GM18508 (cell line): ENCODE data around the gene PRR33.

Experiments
- ATAC-seq: cut with Tn5 transposase; IDR thresholded peaks from one replicate; pipeline ENCODE4 v1.9.1; 2021; ENCODE audit warnings: moderate number of reproducible peaks; ENCODE audit not compliant: insufficient read depth, unreplicated experiment

PRR33 gene

DNA sequence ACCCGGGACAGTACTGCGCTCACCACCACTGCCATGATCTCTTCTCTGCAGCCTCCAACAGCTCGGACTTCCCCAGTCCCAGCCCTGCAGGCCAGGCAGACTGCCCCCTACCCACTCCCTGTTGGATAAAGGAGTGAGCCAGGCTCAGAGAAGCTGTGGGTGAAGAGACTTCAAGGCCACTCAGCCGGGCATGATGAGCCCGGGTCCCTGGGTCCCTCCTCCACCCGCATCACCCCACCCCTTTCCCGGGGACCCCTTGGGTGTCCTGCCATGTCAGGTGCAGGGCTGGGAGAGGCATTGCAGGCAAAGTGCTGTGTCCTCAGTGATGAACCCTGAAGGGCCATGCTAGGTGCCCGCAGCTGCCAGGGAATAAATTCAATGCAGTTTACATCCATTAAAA is 24.3 kb downstream of the PRR33 start:
- no peak for ATAC-seq

DNA sequence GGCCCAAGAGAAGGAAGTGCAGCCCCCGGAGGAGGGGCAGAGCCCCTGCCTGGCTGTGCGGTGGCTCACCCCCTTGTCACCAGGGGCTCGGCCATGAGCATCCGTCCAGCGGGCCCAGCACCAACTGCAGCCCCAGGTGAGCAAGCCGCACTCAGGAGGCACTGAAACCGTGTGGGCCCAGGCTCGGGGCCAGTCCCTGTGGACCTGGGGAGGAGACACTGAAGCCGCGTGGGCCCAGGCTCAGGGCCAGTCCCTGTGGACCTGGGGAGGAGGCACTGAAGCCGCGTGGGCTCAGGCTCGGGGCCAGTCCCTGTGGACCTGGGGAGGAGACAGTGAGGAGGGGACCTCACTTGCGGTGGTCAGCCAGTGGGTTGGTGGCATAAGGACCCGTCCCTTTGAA is 24.9 kb downstream of the PRR33 start:
- ATAC-seq, result no peak

DNA sequence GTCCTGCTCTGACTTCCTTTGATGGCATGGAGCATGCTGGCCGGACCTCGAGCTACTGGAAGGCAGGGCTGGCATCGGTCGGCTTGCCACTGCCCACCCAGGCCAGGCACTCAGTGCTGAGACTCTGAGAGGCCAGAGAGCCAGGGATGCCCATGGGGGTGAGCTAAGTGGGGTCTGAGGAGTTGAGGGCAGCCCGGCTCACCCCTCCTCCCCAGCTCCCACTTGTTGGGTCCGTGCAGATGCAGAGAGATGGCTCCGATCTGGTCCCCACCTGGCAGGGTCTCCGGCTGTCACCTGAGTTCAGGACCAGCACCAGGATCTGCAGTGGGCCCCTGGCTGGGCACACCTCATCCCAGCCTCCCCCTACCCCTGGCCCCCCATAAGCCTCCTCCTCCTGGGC is 25.5 kb downstream of the PRR33 start:
- no peak for ATAC-seq

DNA sequence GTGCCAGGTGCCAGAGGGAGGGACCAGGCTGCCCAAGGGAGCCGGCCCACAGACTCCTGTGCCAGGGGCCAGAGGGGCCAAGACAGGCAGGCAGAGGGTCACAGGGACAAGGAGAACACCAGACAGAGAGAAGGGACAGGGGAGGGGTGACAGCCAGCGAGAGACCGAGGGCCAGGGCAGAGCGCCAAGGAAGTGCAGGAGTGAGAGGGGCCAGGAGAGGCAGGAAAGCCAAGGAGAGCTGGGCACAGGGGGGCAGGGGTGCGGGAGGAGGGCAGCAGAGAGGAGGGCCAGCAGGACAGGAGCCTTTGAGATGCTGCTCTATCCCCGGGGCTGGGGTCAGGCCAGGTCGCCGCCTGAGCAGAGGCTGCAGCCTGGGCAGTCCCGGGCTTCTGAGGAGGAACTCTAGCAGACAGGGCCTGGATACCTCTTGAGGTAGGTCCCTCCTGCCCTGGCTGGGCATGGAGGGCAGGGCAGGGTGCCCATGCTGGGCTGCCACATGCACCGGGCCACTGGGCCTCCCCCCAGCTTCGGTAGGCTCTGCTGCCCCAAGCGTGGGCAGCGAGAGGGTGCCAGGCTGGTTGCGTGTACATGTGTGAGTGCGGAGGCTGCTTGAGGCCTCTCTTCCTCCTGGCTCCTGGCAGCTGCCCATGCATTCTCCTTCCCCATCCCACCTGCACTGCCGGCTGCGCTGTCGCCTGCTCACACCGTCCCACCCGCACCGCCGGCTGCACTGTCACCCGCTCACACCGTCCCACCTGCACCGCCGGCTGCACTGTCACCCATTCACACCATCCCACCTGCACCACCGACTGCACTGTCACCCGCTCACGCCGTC is 26.6 kb downstream of the PRR33 start:
- ATAC-seq, result no peak

DNA sequence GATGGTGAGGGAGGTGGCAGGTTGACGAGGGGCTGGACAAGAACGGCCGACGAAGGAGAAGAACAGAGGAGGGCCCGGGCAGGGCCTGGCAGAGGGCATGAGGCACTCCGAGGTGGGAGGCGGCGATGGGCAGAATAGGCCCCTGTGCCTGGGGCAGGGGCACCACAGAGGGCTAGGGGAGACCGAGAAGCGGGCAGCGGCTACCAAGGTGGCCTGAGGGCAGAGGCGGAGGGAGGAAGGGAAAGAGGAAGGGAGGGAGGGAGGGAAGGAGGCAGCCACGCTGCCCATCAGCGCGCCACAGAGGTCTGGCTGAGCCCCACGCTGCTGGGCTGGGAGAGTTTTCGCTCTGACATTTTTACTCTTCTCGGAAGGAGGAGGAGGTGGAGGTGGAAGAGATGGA is 27.5 kb downstream of the PRR33 start:
- no peak for ATAC-seq

DNA sequence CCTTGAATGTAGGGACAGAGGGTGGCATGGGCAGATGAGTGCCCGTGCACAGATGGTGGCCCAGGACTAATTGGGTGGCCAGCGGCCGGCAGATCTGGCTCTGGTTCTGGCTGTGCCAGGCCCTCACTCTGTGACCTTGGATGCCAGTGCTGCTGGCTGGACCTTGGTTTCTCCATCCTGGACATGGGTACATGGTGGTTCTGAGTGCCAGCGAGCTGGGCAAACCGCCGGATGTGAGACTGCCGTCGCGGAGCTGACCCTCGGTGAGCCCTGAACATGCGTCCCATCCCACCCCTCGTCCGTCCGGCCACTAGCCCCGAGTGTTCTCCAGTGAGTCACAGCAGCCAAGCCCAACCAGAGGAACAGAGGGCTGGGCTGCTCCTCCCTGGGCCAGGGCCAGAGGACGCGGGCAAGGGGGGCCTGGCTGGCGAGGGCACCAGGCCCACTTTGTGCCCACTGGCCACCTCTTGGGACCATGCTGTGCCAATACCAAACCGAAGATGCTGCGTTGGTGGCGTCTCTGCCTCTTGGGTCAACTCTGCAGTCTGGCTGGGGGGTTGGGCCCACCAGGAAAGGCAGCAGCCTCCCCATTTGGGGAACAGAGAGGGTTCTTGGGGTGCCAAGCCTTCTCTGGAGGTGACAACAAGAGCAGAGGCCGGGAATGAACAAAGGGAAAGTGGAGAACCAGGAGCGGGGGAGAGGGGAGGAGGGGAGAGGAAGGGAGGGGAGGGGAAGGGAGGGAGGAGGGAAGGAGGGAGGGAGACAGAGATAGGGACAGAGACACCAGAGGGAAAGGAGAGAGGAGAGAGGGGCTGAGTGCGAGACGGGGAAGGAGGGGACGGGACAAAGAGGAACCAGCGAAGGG is 28.1 kb downstream of the PRR33 start:
- ATAC-seq, result no peak

DNA sequence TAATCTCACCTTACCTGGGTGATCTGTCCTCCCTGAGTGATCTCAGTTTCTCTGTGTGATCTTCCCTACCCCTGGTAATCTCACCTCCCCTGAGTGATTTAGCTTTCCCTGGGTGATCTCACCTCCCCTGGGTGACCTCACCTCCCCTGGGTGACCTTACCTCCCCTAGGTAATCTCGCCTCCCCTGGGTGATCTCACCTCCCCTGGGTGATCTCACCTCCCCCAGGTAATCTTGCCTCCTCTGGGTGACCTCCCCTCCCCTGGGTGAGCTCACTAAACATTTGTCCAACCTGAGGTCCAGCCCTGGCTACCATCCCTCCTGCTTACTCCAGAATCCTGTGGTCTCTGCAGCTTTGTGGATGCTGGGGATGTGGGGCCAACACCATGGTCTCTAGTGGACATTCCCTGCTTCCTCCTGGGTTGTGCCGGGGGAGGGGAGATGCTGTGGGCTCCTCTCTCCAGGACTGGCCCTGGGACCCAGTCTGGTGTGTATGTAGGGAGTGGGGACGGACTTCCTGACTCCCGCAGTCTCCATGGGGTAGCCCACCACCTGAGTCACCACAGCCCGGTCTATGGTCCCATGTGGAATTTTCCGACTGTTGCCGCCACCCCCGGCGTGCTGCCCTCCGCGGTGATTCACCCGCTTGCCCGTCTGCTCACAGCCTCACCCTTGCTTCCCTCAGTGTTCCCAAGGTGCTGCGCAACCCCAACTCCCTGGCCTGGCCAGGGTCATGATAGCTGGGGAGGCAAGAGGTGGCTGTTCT is 28.9 kb downstream of the PRR33 start:
- no peak for ATAC-seq

DNA sequence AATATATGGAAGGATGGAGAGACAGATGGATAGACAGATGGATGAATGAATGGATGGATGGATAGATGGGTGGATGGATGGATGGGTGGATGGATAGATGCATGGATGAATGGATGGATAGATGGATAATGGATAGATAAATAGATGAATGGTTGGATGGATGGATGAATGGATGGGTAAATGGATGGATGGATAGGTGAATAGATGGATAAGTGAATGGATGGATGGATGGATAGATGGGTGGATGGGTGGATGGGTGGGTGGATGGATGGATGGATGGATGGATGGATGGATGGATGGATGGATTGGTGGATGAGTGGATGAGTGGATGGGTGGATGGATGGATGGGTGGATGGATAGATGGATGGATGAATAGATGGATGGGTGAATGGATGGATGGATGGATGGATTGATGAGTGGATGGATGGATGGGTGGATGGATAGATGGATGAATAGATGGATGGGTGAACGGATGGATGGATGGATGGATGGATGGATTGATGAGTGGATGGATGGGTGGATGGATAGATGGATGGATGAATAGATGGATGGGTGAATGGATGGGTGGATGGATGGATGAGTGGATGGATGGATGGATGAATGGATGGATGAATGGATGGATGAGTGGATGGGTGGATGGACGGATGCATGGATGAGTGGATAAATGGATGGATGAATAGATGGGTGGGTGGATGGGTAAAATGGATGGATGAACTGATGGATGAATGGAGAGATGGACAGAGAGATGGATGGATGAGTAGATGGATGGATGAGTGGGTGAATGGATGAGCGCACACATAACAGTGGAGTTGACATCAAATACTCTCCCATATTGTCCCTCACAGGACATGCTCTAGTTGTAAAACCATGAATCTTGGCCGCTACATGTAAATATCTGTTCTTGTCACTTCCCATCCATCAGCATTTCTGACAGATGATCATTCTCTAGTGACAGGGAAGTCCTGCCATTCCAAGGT is 30.0 kb downstream of the PRR33 start:
- no peak for ATAC-seq

DNA sequence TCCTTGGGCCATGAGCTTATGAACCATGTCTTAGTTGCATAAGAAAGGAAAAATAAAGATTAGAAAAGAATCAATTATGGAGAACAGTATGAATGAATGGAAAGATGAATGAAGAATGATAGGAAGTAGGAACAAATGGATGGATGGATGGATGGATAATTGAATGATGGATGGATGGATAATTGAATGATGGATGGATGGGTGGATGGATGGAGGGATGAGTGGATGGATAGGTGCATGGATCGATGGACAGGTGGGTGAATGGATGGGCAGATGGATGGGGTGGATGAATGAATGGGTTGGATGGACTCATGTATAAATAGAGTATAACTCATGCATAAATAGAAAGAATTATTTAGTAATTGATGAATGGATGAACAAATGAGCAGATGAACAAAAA is 31.6 kb downstream of the PRR33 start:
- ATAC-seq, result no peak

DNA sequence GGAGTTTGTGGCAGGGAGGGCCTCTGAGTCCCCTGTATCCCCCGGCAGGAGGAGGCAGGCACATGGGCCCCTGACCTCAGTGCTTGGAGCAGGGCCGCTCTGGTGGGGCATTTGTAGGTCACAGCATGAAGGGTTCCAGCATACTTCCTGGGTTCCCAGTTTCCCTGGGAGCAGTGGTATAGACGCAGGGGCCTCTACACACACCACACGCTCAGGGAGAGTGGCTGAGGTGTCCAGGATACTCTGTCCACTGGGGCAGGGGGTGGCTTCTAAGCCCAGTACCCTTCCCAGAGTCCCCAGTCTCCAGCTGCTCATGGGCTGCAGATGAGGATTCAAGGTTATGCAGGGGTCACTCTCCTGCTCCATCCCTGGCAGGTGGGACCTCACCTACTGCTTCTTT is 32.7 kb downstream of the PRR33 start:
- no peak for ATAC-seq

DNA sequence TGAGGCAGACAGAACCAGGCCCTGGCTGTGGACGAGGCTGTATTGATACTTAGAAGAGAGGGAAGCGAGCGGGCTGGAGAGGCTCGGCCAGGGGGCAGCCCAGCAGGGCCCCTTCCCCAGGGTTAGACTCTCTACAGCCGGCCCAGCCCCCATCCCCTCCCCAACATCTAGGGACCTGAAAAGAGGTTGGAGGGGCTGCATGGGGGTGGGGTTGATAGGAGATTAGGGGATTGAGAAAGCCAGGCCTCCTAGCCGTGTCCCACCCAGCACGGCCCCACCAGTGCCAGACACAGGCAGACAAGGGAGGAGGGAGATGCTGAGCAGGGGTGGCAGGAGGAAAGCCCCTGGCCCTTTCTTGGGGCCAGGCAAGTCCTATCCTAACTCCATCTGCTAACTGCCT is 33.1 kb downstream of the PRR33 start:
- no peak for ATAC-seq

DNA sequence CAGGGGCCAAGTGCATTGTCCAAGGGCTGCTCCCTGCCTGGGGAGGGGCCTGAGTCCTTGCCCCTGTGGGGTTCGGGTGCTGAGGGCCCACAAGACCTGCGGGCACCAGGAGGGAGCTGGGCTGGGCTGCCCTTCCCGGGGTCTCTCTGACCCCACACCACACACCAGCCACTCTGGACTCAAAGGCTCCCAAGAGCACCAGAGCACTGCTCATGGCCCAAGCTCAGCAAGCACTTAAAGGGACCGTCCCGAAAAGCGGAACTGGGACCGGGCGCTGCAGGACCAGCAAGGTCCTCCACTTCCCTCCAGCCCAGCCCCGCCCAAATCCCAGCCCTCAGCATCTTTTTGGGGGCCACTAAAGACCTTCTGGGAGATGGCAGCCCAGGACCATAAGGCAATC is 33.5 kb downstream of the PRR33 start:
- ATAC-seq, result no peak

DNA sequence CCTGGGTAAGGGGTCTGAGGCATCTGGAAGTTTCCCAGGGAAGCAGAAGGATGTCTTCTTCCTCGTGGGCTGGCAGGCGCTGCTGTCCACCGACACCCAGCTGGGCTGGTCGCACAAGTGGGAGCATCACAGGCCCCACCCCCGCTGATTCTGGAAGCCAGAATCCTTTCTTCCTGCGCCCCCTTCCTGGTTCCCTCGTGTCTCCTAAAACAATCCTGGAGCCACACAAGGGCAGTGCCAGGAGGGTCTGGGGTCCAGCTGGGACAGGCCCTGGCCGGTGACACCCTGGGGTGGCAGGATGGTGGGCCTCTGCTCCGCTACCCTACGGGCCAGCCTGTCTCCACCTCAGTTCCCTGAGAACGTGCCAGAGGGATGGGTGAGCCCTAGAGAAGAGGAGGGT is 34.6 kb downstream of the PRR33 start:
- no peak for ATAC-seq

DNA sequence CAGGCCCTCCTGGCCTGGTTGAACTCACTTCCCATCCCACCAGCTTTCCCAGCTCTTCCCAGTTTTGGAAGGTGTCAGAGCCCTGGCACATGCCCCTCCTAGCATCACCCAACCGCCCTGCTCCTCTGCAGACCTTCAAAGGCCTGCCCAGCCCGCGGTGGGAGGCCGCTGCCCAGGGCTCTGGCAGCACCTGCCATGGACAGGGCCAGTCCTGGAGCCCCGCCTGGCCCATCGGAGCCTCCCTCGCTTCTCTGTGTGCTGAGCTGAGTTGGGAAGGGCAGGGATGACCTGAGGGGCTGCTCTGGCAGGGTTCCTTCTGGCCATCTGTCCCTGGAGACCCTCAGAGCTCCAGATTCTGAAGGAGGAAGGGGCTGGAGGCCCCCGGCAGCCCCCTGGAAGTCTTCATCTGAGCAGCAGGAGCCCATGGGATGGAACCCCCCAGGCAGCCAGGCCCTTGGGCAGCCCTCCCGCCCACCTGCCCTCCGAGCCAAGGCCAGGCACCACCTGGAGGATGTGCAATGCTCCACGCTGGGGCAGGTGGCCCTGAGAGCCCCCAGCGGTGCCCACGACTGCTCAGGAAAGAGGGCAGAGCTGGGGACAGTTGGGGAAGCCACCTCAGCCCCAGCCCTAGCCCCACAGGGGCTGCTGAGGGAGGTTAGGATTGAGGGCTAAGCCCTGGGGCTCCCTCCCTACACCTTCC is 35.2 kb downstream of the PRR33 start:
- ATAC-seq, result no peak

DNA sequence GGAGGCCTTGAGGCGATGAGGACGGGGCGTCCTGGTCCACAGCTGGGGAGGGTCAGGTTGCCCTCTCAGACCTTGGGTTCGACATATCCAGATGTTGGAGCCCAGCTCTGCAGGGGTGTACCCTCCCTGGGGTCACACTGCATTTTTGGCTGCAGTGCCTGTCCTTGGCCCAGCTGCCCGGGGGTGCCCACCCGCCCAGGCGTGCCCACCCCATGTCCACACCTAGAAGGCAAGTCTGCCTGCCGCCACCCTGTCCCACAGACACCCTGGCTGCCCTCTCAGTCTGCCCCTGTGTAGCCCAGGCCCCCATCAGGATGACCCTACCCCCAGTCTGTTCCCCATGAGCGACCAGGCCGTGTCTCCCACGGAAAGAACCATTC is 35.8 kb downstream of the PRR33 start:
- no peak for ATAC-seq

DNA sequence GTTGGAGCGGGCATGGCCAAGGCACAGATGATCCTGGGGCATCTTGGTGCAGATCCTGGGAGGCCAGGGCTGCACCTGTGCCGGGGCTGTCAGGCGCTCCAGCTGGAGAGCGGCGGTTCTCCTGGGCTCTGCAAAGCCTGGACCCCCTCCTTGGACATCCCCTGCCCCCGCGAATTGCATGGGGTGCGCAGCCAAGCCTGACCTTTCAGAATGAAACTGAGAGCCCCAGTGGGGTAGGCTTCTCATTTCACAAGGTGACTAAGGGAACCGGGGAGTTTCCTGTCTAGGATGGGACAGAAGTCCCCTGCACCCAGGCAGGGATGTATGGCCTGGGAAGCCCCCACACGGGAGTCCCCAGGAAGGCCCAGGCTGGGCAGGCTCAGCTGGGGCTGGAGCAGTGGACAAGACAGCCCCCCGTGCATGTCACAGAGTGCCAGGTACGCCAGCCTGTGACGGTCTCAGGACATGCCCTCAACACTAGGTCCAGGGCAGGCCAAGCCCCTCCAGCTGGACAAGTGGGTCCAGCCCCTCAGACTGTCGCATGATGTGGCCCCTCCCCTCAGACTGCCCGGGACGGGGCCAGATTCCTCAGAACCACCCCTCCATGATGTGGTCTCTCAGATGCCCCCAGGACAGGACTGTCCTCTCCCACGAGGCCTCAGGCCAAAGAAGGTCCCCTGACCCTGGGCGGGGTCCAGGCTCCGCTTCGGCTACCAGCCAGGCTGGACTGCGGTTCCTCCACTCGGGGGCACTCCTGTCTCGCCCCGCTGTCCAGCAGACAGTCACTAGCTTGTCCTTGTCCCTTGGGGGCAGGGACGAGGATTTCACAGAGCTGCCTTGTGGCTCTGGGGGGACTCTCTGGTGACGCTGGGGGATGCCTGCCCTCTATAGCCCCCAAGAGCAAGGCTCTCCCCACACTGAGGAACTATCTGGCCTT is 36.5 kb downstream of the PRR33 start:
- ATAC-seq, result no peak

DNA sequence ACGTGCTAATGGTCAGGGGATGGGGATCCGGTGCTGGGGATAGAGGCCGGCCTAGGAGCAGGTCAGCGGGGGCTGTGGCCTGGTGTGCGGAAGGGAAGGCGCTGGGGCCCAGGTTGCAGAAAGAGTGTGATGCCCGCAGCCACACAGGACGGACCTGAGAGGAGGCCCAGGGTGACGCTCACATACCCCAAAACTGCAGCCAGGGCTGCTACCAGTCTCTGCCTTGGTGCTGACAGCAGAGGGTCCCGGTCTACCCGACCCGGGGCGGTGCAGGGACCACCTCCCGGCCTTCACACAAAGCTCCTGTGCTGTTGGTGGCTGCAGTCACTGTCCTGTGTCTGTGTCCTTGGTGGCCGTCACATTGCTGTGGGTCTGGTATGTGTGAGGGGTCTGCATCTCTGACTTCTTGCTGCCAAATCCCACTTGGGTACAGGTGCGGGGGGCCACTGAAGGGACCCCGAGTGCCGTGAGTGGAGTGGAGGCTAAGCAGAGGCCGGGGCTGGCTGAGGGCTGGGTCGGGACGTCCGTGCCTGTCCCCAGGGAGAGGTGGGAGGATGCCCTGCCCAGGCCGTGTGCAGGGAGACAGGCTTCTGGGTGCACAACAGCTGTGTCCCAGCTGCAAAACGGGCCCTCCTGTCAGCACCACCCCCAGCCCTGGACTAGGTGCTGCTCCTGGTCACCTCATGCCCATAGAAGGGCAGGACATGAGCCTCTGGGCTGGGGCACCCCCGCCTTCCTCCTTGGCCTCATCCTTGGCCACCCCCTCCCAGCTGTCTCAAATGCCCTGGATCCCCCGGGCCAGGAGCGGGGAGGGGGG is 37.4 kb downstream of the PRR33 start:
- no peak for ATAC-seq
